Right atrium auricular region (tissue), 2 donors: ENCODE data around the gene DLGAP4. TPM values are rescaled to one million over a fixed set of nuclear protein-coding genes. Genes with fewer than 3 reads are reported as not detected.

Source experiments
- DNase-seq: peaks from one replicate; pipeline ENCODE4 v3.0.0-alpha.2; 2019; ENCODE audit warnings: low spot score
- H3K27ac ChIP-seq, 2 donors: fragments of 200-600 bp; sonication (generic); 1 replicate in 1 of 2; 2 replicates in 1 of 2; pipeline ENCODE4 v1.5.1; 2016 to 2019
- H3K27me3 ChIP-seq, 2 donors: fragments of 200-600 bp; sonication (generic); one replicate each; pipeline versions ENCODE4 v1.5.1 to v1.6.0; 2017 to 2019
- H3K36me3 ChIP-seq: fragments of 200-600 bp; sonication (generic); one replicate; pipeline ENCODE4 v1.5.1; 2016
- H3K4me1 ChIP-seq, 2 donors: fragments of 200-600 bp; sonication (generic); one replicate each; pipeline versions ENCODE4 v1.5.1 to v1.6.0; 2017 to 2019
- H3K4me3 ChIP-seq, 2 donors: fragments of 200-600 bp; sonication (generic); 1 replicate in 1 of 2; 2 replicates in 1 of 2; pipeline ENCODE4 v1.5.1; 2017 to 2019; ENCODE audit warnings: mild to moderate bottlenecking in 1 of 2, moderate library complexity in 1 of 2
- H3K9me3 ChIP-seq, 2 donors: fragments of 200-600 bp; sonication (generic); one replicate each; pipeline ENCODE4 v1.5.1; 2019
- CTCF ChIP-seq, 2 donors: fragments of 200-600 bp; sonication (generic); IDR thresholded peaks; one replicate each; pipeline ENCODE4 v1.5.1; 2019; ENCODE audit warnings: antibody characterized with exemption in 2 of 2
- total RNA-seq, 2 donors: library from RNA; depleted of rRNA; stranded (reverse); fragments of >200 nt; gene quantifications; one replicate each; pipeline ENCODE4 v1.1.0, GENCODE V29; 2016

The DLGAP4 gene
- total RNA-seq, 2 donors from 2014 or later: 30.0 to 50.2 TPM

DNA sequence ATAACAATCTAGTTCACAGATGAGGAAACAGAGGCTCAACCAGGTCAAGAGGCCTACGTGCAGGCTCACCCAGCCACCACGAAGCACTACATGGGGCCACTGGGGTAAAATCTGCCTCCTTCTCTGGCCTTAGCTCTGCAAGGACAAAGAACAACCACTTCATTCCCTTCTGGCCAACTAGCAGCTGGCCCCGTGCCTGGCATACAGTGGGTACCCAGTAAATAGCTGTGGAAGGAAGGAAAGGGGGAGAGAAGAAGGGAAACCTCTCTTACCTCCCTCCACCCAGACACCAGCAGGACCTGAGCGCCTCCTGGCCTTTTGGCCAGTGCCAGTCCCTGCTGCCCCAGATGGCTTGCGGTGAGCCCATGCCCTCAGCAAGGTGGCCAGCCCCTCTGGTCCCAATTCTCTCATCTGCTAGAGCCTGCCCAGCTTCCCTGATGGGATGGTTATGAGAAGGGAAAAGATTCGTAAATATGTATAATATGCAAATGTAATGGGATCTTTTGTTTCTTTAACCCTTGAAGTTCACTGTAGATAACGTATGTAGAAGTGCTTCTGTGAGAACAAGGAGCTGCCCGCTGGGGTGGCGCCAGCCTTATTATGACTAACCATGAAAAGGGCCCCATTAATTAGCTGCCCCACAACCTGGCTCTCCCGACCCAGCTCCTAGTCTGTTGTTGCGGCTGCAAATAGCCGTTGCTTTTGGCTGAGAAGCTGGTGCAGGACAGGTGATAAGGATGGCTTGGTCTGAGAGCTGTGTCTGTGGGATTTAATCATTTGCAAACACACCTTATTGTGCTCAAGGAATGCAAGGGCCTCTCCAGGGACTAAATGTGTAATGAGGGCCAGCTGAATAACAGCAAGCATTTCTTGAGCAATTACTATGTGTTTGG is 62.0 kb downstream of the DLGAP4 start:
- no peak for TF ChIP-seq CTCF (IDR thresholded peaks at IDR 0.05)
- Histone ChIP-seq H3K27ac (no peak overlapping the region), H3K36me3 (no peaks in the 10 kb centered on the region), H3K4me1 (no peaks in the 10 kb centered on the region), H3K27me3 (no peaks in the 10 kb centered on the region), H3K4me3 (no peak overlapping the region), H3K9me3 (no peaks in the 10 kb centered on the region)
- no peak for DNase-seq

DNA sequence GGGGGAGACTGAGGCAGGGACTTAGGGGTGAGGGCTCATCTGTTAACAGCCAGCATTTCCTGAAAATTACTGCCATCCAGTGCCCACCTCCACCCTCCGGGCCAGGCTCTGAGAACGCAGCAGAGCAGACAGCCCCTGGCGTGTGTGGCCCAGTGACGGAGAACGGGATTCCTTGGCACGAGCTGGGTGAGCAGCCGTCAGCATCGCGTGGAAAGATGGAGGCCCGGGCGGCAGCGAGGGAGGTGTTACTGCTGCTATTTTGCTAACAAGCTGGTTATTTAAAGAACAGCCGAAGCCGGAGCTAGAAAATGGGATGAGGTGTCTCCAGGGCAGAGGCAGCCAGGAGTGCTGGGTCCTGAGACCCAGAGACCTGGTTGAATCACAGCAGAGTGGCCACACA is 62.7 kb downstream of the DLGAP4 start:
- H3K36me3 ChIP-seq: no peaks in the 10 kb centered on the region
- H3K9me3 ChIP-seq: no peaks in the 10 kb centered on the region
- no peak overlapping the region for H3K27ac ChIP-seq
- no peak for DNase-seq
- no peak for TF ChIP-seq CTCF (IDR thresholded peaks at IDR 0.05)
- H3K4me1 ChIP-seq: no peaks in the 10 kb centered on the region
- no peaks in the 10 kb centered on the region for H3K27me3 ChIP-seq
- no peak overlapping the region for H3K4me3 ChIP-seq

GRCh38 chr20:36369739-36370138 is 63.6 kb downstream of the DLGAP4 start:
- TF ChIP-seq CTCF (IDR thresholded peaks at IDR 0.05): no peak
- H3K4me3 ChIP-seq: no peak overlapping the region
- no peaks in the 10 kb centered on the region for H3K27me3 ChIP-seq
- H3K9me3 ChIP-seq: no peaks in the 10 kb centered on the region
- no peaks in the 10 kb centered on the region for H3K36me3 ChIP-seq
- no peaks in the 10 kb centered on the region for H3K4me1 ChIP-seq
- no peak for DNase-seq
- H3K27ac ChIP-seq: no peak overlapping the region

DNA sequence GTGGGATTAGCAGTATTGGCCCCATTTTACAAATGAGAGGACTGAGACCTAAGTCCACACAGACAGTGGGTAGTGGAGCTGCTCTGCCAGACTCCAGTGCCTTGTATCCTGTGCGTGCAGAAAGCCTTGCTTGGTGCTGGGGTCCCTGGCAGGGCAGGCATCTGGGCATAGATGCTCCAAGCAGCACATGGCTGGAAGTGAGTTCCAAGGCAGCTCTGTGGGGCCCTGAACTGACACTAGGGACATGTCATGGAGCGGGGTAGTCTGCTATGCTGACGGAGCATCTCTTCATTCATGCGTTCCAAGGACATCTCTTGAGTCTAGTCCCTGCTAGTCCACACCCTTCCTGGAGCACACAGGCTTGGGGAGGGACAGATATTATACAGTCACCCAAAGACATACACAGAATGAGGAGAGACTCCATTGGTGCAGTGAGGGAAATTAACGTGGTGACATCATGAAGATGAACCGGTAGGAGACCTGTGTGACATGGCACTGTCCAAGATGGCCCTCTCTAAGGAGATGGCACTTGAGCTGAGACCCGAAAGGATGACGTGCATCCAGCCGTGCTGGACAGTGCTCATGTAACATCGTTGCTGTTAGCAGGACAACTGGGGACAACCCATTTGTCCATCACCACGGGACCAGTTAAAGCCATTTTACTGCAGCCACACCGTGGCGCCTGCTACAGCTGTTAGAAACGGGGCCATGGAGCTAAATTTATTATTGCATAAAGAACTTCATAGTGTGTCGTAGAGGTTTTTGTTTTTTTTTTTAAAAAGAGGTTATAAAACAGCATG is 65.1 kb downstream of the DLGAP4 start:
- no peaks in the 10 kb centered on the region for H3K9me3 ChIP-seq
- no peak overlapping the region for H3K4me3 ChIP-seq
- no peak for TF ChIP-seq CTCF (IDR thresholded peaks at IDR 0.05)
- no peaks in the 10 kb centered on the region for H3K27me3 ChIP-seq
- H3K27ac ChIP-seq: no peak overlapping the region
- DNase-seq: no peak
- H3K36me3 ChIP-seq: no peaks in the 10 kb centered on the region
- H3K4me1 ChIP-seq: no peaks in the 10 kb centered on the region

GRCh38 chr20:36372666-36373065 is 66.5 kb downstream of the DLGAP4 start:
- Histone ChIP-seq H3K9me3 (no peaks in the 10 kb centered on the region), H3K36me3 (no peaks in the 10 kb centered on the region), H3K4me3 (no peak overlapping the region), H3K4me1 (no peaks in the 10 kb centered on the region), H3K27me3 (no peaks in the 10 kb centered on the region), H3K27ac (no peak overlapping the region)
- no peak for DNase-seq
- TF ChIP-seq CTCF (IDR thresholded peaks at IDR 0.05): no peak
